SK-N-SH (cell line): ENCODE results near the gene RAD51B. TPM values are rescaled to one million over a fixed set of nuclear protein-coding genes. Genes with fewer than 3 reads are reported as not detected.
A peak's percentile ranks its signal among the peaks of the same experiment; 100 is the strongest.

ENCODE experiments used
- CTCF ChIA-PET: fragments of 300-600, 350-600 bp; formaldehyde crosslinking; extraction: SDS; loops from one replicate; lab custom pipeline; 2021; lab: Yijun Ruan, JAX
- POLR2A ChIA-PET: fragments of 350-600 bp; sonication (Branson Sonifier 250); formaldehyde crosslinking; extraction: SDS; loops from one replicate; lab custom pipeline; 2020; ENCODE audit warnings: antibody characterized with exemption, inconsistent platforms; lab: Yijun Ruan, JAX
- DNase-seq: peaks from one replicate; pipeline ENCODE4 v3.0.0; 2012
- H2AFZ ChIP-seq: fragments of 200-600 bp; sonication (generic); 2 replicates; pipeline ENCODE4 v1.8.1; 2016; ENCODE audit warnings: antibody characterized with exemption, mild to moderate bottlenecking, low read depth
- H3F3A ChIP-seq: fragments of 200-600 bp; sonication (generic); replicated peaks from 2 replicates; pipeline ENCODE3; 2016; ENCODE audit warnings: antibody characterized with exemption, mild to moderate bottlenecking; ENCODE audit not compliant: insufficient read depth
- H3K27ac ChIP-seq, 2 experiments: fragments of 200-500 bp in 1 of 2; fragments of 200-600 bp in 1 of 2; sonication (Bioruptor generic) in 1 of 2; sonication (generic), shearing (Covaris generic) in 1 of 2; 2 replicates each; pipeline versions ENCODE4 v1.5.1 to v1.6.1; 2014 to 2016; ENCODE audit warnings: low read depth in 2 of 2, inconsistent platforms in 1 of 2, low read length in 1 of 2, mild to moderate bottlenecking in 1 of 2, mixed read lengths in 1 of 2
- H3K27me3 ChIP-seq: fragments of 200-600 bp; sonication (generic), shearing (Covaris generic); 2 replicates; pipeline ENCODE4 v1.6.1; 2016; ENCODE audit warnings: mixed run types; ENCODE audit not compliant: insufficient read depth
- H3K36me3 ChIP-seq, 2 experiments: fragments of 200-500 bp in 1 of 2; fragments of 200-600 bp in 1 of 2; sonication (Bioruptor generic) in 1 of 2; sonication (generic) in 1 of 2; replicated peaks in 1 of 2; 2 replicates each; pipeline versions ENCODE3 to v1.5.1; 2014 to 2016; ENCODE audit warnings: low read length in 1 of 2, mild to moderate bottlenecking in 1 of 2; ENCODE audit not compliant: insufficient read depth in 2 of 2, control insufficient read depth in 1 of 2
- H3K4me1 ChIP-seq, 2 experiments: fragments of 200-500 bp in 1 of 2; fragments of 200-600 bp in 1 of 2; sonication (Bioruptor generic) in 1 of 2; sonication (generic), shearing (Covaris generic) in 1 of 2; 2 replicates each; pipeline versions ENCODE4 v1.5.1 to v1.6.1; 2014 to 2016; ENCODE audit warnings: low read depth in 1 of 2, low read length in 1 of 2, mixed run types in 1 of 2; ENCODE audit not compliant: insufficient read depth in 2 of 2, control insufficient read depth in 1 of 2
- H3K4me2 ChIP-seq: fragments of 200-600 bp; sonication (generic), shearing (Covaris generic); 2 replicates; pipeline ENCODE4 v1.6.1; 2017; ENCODE audit warnings: mixed run types
- H3K4me3 ChIP-seq, 2 experiments: fragments of 200-500 bp in 1 of 2; fragments of 200-600 bp in 1 of 2; sonication (Bioruptor generic) in 1 of 2; sonication (generic), shearing (Covaris generic) in 1 of 2; 2 replicates each; pipeline versions ENCODE4 v1.5.1 to v1.8.1; 2014 to 2016; ENCODE audit warnings: low read depth in 2 of 2, inconsistent platforms in 1 of 2, low read length in 1 of 2, mild to moderate bottlenecking in 1 of 2, mixed read lengths in 1 of 2, moderate library complexity in 1 of 2
- H3K79me2 ChIP-seq: fragments of 200-600 bp; sonication (generic); 2 replicates; pipeline ENCODE4 v1.8.1; 2017; ENCODE audit warnings: mild to moderate bottlenecking; ENCODE audit not compliant: insufficient read depth
- H3K9ac ChIP-seq: fragments of 200-600 bp; sonication (generic); 2 replicates; pipeline ENCODE4 v1.6.1; 2017; ENCODE audit warnings: mixed run types
- H3K9me2 ChIP-seq: fragments of 200-600 bp; sonication (generic); 2 replicates; pipeline ENCODE4 v1.6.1; 2017; ENCODE audit warnings: mixed run types
- H3K9me3 ChIP-seq: fragments of 200-600 bp; sonication (generic); 2 replicates; pipeline ENCODE4 v1.6.1; 2017; ENCODE audit warnings: mixed run types, mild to moderate bottlenecking, moderate library complexity
- H4K20me1 ChIP-seq: fragments of 200-600 bp; sonication (generic); 2 replicates; pipeline ENCODE4 v1.6.1; 2017; ENCODE audit warnings: mild to moderate bottlenecking, mixed run types; ENCODE audit not compliant: insufficient read depth
- CHD2 ChIP-seq: fragments of 150-350 bp; IDR thresholded peaks from 2 replicates; pipeline ENCODE4 v1.6.1; 2018; ENCODE audit warnings: low read length; ENCODE audit not compliant: partially characterized antibody
- ELF1 ChIP-seq: IDR thresholded peaks from 2 replicates; pipeline ENCODE4 v1.4.0; 2012
- FOXJ3 ChIP-seq: sonication (generic); formaldehyde crosslinking; IDR thresholded peaks from 2 replicates; pipeline ENCODE4 v1.5.1; 2020; ENCODE audit warnings: mild to moderate bottlenecking, missing genetic modification reagents
- GABPA ChIP-seq: IDR thresholded peaks from 2 replicates; pipeline ENCODE4 v1.4.0; 2012; ENCODE audit warnings: low read depth, mild to moderate bottlenecking
- JUND ChIP-seq: IDR thresholded peaks from 2 replicates; pipeline ENCODE4 v1.4.0; 2012
- MXI1 ChIP-seq: IDR thresholded peaks from 2 replicates; pipeline ENCODE4 v1.6.1; 2012; ENCODE audit warnings: mild to moderate bottlenecking, low read depth, low read length, improper control_type of control experiment
- NFIC ChIP-seq: IDR thresholded peaks from 2 replicates; pipeline ENCODE4 v1.4.0; 2012; ENCODE audit warnings: borderline replicate concordance
- NRF1 ChIP-seq: IDR thresholded peaks from 2 replicates; pipeline ENCODE4 v1.6.1; 2012; ENCODE audit warnings: low read depth, mild to moderate bottlenecking, low read length
- POLR2AphosphoS5 ChIP-seq: IDR thresholded peaks from 2 replicates; pipeline ENCODE4 v1.6.1; 2012; ENCODE audit warnings: low read depth, low read length
- RCOR1 ChIP-seq: fragments of 150-350 bp; IDR thresholded peaks from 2 replicates; pipeline ENCODE4 v1.6.1; 2017; ENCODE audit warnings: antibody characterized with exemption, low read length
- RFX5 ChIP-seq: IDR thresholded peaks from 2 replicates; pipeline ENCODE4 v1.6.1; 2012; ENCODE audit warnings: mild to moderate bottlenecking, improper control_type of control experiment, low read length
- RXRA ChIP-seq: IDR thresholded peaks from 2 replicates; pipeline ENCODE4 v1.4.0; 2012; ENCODE audit warnings: low read depth, mild to moderate bottlenecking, borderline replicate concordance
- SMC3 ChIP-seq: IDR thresholded peaks from 2 replicates; pipeline ENCODE4 v1.6.1; 2012; ENCODE audit warnings: low read depth, low read length, improper control_type of control experiment
- TAF1 ChIP-seq: IDR thresholded peaks from 2 replicates; pipeline ENCODE4 v1.6.1; 2012; ENCODE audit warnings: low read depth, mild to moderate bottlenecking, low read length, moderate library complexity, borderline replicate concordance
- YY1 ChIP-seq: IDR thresholded peaks from 2 replicates; pipeline ENCODE4 v1.4.0; 2012; ENCODE audit warnings: low read depth, mild to moderate bottlenecking
- WGBS: methylation state at CpG from one replicate; pipeline ENCODE4 v1.1.6; 2017; ENCODE audit warnings: low lambda C conversion rate; 5-methylcytosine and 5-hydroxymethylcytosine counted together
- polyA plus RNA-seq, 3 experiments: library from polyadenylated mRNA; depleted of rRNA; stranded (reverse); fragments of >200 nt; gene quantifications; 2 replicates each; pipeline ENCODE4 v1.2.3, GENCODE V29; 2012
- TF ChIP-seq, protein P1 (sequence below): IDR thresholded peaks from 2 replicates; pipeline ENCODE4 v1.6.1; 2012; ENCODE audit warnings: mild to moderate bottlenecking, low read depth, low read length, moderate library complexity
- TF ChIP-seq, protein P2 (sequence below): IDR thresholded peaks from 2 replicates; pipeline ENCODE4 v1.4.0; 2012; ENCODE audit warnings: low read depth, borderline replicate concordance

RAD51B gene
- polyA plus RNA-seq, 1 of the 3 experiments (the other 2 are of a cell fraction), result 6.0 TPM

DNA sequence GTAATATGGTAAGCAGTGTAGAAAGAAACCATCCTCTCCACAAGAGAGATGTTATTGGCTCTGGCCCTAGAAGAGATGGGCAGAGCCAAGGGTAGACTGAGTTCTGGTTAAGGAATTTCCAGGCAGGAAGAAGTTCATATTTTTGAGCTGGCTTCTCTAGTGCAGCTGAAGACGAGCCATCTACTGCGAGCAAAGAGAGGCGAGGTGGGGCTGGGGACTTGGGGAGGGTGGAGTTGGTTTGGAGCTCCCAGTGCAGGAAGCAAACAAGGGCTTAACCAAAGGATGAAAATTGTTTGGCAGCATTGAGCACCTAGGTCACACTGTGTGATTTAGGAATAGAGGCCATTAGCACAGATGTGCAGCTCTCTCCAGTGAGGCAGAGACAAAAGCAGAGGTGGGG lies 733.7 kb downstream of the RAD51B start (continued):
- TF ChIP-seq, protein P1, sequence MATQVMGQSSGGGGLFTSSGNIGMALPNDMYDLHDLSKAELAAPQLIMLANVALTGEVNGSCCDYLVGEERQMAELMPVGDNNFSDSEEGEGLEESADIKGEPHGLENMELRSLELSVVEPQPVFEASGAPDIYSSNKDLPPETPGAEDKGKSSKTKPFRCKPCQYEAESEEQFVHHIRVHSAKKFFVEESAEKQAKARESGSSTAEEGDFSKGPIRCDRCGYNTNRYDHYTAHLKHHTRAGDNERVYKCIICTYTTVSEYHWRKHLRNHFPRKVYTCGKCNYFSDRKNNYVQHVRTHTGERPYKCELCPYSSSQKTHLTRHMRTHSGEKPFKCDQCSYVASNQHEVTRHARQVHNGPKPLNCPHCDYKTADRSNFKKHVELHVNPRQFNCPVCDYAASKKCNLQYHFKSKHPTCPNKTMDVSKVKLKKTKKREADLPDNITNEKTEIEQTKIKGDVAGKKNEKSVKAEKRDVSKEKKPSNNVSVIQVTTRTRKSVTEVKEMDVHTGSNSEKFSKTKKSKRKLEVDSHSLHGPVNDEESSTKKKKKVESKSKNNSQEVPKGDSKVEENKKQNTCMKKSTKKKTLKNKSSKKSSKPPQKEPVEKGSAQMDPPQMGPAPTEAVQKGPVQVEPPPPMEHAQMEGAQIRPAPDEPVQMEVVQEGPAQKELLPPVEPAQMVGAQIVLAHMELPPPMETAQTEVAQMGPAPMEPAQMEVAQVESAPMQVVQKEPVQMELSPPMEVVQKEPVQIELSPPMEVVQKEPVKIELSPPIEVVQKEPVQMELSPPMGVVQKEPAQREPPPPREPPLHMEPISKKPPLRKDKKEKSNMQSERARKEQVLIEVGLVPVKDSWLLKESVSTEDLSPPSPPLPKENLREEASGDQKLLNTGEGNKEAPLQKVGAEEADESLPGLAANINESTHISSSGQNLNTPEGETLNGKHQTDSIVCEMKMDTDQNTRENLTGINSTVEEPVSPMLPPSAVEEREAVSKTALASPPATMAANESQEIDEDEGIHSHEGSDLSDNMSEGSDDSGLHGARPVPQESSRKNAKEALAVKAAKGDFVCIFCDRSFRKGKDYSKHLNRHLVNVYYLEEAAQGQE, result no peak
- TF ChIP-seq, protein P2, sequence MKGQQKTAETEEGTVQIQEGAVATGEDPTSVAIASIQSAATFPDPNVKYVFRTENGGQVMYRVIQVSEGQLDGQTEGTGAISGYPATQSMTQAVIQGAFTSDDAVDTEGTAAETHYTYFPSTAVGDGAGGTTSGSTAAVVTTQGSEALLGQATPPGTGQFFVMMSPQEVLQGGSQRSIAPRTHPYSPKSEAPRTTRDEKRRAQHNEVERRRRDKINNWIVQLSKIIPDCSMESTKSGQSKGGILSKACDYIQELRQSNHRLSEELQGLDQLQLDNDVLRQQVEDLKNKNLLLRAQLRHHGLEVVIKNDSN, result no peak
- TF ChIP-seq TAF1 (no peak), ELF1 (no peak), SMC3 (no peak), FOXJ3 (no peak), POLR2AphosphoS5 (no peak), JUND (no peak)

DNA sequence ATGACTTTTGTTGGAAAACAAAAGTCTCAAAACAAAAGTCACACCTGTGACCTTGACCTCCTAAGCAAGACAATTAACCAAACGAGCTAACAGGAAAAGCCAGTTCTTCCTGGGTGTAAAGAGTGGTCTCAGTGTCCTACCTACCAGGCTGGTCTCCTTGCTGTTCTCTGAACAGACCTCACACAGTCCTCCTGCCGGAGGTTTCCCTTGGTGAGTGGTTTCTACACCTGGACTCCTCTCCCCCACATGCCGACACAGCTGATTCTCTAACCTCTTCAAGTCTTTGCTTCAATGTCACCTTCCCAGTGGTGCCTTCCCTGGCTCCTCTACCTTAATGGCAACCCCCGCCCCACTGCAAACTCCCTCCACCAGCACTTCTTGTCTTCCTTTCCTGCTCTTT lies 734.7 kb downstream of the RAD51B start:
- no peak for TF ChIP-seq RFX5
- no peak for TF ChIP-seq CHD2
- TF ChIP-seq NFIC, result no peak
- TF ChIP-seq NRF1, result no peak
- TF ChIP-seq YY1, result no peak
- TF ChIP-seq POLR2AphosphoS5, result no peak
- TF ChIP-seq RXRA, result no peak
- no peak for TF ChIP-seq MXI1
- no peak for TF ChIP-seq RCOR1
- no peak for TF ChIP-seq GABPA
- H3K9me2 ChIP-seq, result no peaks in the 10 kb centered on the region
- H3K36me3 ChIP-seq, result no peaks in the 10 kb centered on the region
- H3K4me3 ChIP-seq, result no peak overlapping the region
- 94% methylated on average over 4 of the region's 4 CpGs for WGBS
- H3K9ac ChIP-seq, result no peak overlapping the region
- H4K20me1 ChIP-seq, result no peaks in the 10 kb centered on the region
- peak overlapping the region in 1 of 2 experiments; percentile 65; a peak in 2 of 4 replicates for H3K27ac ChIP-seq
- no peak overlapping the region for H3K4me2 ChIP-seq
- POLR2A ChIA-PET, result no interaction called here
- H3K4me1 ChIP-seq, result peaks cover 2 to 25% of the 10 kb centered on the region in 2 experiments; a peak in 2 of 4 replicates
- H3F3A ChIP-seq, result peaks cover 4% of the 10 kb centered on the region
- H2AFZ ChIP-seq, result no peak overlapping the region
- CTCF ChIA-PET, result interaction anchor here (1.3 kb wide), 1 partner anchor 20 kb away, joined by 3 read pairs; no protein-coding TSS in a partner anchor
- DNase-seq, result no peak
- H3K9me3 ChIP-seq, result no peaks in the 10 kb centered on the region
- H3K27me3 ChIP-seq, result no peaks in the 10 kb centered on the region
- H3K79me2 ChIP-seq, result no peaks in the 10 kb centered on the region
